GM19351 (cell line): ENCODE results near the gene ZNF831.
A peak's percentile ranks its signal among the peaks of the same experiment; 100 is the strongest.

ENCODE experiments used
- ATAC-seq: cut with Tn5 transposase; IDR thresholded peaks from one replicate; pipeline ENCODE4 v1.9.1; 2021; ENCODE audit warnings: mild to moderate bottlenecking, moderate library complexity; ENCODE audit not compliant: unreplicated experiment

Gene ZNF831

DNA sequence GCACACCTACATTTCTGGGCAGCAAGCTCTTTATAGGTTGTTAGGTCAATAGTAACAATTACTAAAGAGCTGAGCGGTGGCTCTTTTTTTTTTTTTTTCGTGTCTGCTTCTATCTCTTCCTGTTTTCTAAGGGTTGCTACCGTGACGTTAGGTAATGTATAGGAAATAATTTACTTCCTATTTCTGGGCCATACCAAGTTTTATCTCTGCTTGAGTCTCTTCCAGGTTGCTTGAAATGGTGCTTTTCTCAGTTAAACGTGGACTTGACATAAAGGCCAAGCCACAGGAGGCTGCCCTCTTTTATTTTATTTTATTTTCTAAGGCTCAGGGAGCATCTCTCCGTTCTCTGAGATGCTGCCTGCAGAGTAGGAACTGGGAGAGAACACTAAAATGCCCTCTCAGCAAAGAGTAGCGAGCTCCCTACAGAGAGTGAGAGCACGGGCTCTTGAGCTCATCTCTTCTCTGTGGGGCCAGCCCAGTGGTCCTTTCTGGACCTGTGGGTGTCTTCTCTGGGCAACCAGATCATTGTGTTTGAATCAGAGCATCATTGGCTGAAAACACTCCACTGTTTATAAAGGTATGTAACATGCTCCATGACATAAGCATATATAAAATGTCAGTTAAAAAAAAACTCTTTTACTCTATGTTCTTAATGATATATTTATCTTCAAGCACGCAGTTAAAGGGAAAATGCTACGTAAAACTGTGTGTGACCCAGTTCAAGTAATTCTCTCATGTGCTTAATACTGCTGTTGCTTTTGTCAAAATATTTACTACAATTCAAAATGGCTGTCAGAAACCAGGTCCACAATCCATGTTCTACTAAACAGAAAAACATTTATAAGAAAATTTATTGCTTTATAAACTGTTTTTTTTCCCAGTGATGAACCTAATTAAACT, at the start of gene ZNF831:
Gene ZNF831, plus strand, starts transcription at position 191 of the 900 bp plus-strand sequence. CDS start 27,199 bp downstream, outside the sequence.
- peak; percentile 65 for ATAC-seq

DNA sequence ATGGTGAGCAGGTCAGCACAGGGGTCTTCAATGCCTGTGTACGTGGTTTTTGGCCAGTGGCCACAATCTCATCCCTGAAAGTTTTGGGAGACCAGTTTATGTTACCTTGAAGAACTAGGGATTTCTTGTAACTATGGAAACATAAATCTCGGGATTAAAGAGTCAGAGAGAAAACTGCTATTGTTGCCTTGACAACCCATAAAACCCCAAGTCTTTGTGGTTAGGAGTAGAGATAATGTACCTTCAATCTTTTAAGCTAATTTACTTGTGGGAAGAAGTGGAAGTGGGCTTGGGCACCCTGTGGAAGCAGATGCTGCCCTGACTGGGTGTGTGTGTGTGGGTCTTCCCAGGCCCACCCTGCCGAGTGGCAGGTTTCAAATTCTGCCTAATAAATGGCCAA, 46.1 kb upstream of the ZNF831 start:
- no peak for ATAC-seq

DNA sequence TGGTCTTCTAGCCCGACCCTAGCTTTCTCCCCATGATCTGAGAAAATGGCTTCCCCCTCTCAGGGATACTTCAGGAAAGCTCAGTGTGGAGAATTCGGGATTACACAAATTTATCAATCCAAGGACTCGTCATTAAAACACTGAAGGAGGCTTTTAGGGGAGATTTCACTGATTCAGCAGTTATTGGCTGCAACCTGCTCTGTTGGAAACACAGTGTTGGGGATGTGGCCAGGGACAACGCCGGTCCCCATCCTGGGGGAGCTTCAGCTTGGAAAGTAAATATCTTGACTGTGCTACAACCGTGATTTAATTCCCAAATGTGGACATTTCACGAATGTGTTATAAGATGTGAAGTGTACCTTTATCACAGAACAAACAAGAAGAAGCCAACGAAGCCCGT, 44.8 kb upstream of the ZNF831 start:
- no peak for ATAC-seq

DNA sequence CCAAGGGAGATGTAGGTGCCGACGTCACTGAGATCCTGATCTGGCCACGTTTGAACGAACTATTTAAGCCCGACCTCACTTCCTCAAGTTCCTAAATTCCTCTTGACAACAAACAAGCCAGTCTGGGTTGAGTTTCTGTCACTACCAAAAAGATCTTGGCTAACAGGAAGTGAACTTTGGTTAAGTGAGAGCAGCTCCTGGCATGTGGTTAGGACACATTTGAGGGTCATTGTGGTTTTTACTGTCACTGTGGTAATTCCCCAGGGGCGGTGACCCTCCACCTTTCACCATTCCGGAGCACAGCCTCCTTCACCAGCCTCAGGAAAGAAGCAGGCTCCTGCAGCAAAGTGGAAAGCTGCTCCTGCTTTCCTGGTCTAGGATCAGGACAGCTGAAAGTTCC, 43.1 kb upstream of the ZNF831 start:
- no peak for ATAC-seq

DNA sequence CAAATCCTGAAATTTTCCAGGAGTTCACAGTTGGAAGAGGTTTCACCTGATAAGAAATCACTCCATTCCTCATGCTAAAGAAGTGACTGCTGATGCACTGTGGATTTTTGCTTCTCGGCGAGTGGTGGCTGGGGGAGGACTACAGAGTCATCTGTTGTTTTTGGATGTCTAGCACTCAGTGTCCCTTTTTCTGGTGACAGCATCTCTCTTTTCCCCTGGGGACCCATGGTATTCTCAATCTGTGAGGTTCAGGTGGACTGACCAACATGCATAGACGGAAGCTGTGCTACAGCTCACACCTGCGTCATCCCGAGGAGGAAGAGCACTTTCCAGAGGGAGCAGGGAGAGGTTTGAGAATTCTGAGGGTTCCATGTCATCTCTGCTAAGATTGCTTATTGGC, 42.7 kb upstream of the ZNF831 start:
- ATAC-seq: no peak

DNA sequence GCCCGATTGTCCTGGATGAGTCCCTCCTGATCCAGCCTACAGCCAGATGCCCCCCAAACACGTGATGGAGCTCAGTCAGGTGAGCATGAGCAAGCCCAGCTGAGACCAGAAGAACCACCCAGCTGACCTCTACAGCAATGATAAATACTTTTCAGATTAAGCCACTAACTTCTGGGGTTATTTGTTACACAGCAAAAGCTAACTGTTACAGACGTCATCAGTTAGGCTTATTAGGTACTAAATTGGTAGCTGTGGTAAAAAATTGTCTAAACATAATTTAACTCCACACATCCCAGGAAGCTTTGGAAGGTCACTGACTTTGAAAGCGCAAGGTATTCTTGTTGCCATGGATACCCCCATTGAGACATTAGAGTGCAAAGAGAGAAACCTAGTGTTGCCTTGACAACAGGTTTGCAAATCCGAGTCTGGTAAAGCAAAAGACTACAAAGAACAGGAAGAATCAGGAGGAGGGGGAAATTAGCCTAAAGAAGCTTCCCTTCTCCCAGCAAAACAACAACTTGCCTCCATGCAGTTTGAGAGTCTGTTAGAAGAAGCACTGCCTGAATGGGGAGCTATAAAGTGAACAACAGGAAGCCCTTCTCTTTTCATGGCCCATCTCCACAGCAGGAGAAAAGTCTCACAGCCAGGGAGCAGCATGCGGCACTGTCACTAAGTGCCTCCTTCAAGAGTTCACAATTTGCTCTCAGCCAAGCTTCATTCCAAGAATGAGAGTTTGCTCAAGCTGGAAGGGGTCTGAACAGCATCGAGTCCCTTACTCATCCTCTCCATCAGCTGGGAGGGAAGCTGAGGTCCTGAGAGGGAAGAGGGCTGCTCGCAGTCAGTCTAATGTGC, 41.7 kb upstream of the ZNF831 start:
- no peak for ATAC-seq

DNA sequence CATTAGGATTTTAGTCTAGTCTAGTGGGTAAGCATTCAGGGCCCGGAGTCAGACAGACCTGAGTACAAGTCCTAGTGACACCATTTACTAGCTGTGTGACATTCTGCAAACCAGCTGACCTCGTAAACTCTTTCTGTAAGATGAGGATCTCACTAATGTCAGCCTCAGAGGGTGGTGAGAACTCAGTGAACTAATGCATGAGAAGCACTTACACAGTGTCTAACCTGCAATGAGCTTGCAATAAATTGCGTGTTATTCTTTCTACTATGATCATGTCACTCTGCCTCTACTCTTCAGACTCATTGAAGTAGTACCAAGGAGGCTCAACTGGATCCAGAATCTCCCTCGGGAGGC, 41.1 kb upstream of the ZNF831 start:
- ATAC-seq: no peak

DNA sequence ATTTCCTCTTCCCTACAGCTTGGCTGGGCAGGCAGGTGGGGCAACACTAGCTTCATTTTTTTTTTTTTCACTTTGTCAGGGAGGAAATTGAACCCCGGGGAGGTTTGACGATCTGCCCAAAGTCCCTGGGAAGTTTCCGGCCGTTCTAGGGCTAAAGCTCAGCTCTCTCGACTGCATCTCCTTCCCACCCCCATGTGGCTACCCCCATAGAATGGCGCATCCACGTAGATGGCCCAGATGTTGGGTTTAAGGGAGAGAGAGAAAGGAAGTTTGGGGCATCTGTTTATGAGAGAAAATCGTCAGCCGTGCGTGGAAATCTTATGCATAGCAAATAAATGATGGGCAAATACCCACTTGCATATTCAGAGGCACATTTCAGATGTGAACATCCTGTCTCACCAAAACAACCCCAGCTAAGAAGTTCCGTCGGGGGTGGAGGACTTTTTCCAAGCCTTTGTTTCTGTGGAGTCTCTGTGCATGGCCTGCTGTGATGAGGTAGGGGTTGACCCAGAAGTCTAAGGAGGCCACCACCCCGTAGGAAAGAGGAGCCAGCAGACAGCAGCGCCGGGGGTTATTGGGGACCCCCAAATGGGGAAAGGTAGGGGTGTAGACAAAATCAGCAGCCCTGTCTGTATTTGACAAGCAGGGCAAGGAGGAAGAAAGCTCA, 40.5 kb upstream of the ZNF831 start:
- no peak for ATAC-seq

DNA sequence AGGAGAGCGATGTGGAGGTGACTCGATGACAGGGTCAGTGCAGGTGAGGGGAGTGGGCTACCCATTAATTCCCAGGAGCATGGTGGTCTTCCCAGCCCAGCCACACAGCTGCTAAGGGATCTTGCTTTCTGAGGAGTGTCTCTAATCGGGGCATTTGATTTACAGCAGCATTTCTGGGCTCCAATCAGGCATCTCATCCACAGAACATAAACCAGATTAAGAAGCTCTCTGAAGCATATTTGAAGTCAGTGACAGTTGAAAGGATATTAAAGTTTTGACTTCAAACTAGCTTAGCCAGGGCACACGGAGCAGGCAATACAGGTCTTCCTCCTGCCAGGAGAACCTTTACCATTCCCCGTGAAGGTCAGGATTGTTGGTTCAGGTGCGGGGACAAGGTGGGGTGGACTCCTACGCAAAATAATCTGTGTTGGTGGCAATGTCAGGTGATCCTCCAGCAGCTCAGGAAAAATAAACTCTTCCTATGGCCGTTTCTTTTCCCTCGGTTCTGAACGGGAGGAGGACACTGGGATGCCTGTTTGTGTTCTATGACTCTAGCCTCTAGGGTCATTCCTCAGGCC, 39.9 kb upstream of the ZNF831 start:
- ATAC-seq: no peak

DNA sequence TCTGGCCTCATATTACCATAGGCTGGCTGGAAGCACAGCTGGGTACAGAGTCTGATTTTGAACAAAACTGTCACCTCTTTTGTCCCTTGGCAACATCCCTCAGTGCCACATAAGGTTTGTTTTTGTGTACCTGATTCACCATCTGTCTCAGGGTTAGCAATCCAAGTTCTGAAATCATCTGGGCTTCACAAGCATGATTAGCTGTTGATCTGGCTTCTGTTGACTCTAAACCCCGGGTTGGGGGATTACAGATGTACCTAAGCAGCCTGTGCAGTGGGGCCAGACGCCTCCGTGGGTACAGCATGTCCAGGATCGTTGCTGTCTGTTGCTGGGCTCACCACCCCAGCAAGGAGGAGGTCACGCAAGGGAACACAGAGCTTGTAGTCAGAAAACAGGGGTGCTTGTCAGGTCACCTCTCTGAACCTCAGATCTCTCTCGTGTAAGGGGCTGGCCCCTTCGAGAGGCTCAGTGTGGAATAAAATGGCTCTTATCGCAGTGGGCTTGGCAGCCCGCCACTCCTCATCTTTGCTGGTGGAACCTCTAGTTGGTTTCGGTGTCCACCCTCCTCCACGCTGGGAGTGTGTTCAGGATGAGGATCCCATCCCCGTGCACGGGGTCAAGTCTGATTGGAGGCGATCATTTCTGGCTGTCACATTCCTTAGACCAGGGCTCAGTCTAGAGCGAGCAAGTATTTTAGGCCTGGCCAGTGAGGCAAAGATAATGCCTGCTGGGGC, 39.2 kb upstream of the ZNF831 start:
- ATAC-seq: no peak

DNA sequence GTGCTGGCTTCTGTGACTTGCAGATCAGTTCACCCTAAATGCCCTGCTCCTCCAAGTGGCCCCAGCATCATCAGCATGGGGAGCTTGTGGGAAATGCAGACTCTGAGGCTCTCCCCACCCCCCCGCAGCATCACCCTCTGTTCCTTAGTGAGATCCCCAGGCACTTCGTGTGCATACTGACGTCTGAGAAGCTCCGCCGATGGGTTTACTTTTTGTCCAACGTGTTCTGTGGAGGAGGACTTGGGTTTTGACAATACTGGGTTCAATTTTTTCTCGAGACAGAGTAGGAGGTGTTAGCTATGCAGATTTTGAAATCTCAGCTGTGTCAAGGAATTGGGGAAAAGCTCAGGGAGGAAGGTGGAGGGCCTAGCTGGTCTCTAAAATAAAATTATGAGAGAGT, 38.3 kb upstream of the ZNF831 start:
- ATAC-seq: no peak

DNA sequence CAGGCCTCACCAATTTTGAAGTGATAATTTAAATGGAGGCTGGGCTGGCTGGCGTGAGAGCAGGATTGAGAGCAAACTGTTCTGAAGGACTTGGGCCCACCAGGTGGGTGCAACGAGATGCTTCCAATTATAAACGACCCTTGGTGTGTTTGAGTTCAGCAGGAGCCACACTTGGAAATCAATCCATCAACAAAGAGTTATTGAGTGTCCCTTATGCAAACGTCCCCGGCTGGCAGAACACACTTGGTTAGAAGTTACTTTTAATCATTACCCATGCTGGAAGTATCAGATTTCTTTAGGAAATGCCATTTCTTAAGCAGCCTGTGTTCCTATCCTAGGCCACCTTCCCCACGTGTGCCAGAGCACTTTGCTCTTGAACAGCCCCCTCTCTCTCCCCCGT, 37.8 kb upstream of the ZNF831 start:
- ATAC-seq: no peak

DNA sequence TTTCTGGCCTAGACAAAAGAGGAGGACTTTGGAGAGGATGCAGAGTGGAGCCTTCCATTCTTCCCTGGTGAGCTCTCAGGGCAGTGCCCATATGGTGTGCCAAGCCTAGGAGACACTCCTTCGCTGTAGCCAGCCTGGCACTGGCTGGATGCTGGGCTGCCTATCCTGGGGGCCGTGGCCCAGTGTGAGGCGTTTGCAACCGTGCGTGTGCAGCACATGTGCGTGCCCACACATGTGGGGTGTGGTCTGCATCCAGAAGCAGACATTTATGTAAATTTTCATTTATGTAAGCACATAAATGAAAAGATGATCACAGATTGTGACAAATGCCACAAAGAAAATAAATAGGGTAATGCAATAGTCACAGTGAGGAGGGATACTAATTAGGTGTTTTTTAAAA, 35.8 kb upstream of the ZNF831 start:
- ATAC-seq: no peak

DNA sequence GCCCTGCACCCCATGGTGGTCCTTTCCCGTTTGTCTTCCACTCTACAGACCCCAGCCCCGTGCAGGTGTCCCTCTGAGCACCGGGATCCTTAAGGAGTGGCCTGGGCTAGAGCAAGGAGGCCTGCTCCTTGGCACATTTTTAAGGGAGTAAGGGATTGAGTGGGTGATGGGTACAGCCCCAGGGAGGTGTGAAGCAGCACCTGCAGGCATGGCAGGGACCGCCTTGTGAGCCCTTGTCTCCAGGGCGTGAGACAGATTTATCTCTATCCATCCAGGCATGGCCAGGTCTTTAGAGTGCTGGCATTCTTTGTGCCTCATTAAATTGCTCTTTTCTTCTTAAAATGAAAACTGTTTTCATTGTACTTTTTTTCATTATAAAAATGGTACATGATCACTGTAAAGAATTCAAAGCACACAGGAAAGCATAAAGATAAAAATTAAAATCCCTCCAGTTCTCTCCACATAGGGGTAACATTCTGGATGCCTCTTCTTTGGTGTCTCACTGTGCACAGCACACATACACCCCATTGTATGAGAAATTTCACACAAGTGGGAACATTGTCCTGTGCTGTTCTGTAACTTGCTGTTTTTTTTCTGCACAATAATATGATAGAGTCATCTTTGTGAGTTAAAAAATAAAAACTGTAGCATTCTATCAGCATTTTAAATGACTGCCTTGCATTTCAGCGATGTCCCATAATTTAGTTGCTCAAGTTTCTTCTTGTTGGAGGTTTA, 31.9 kb upstream of the ZNF831 start:
- no peak for ATAC-seq

DNA sequence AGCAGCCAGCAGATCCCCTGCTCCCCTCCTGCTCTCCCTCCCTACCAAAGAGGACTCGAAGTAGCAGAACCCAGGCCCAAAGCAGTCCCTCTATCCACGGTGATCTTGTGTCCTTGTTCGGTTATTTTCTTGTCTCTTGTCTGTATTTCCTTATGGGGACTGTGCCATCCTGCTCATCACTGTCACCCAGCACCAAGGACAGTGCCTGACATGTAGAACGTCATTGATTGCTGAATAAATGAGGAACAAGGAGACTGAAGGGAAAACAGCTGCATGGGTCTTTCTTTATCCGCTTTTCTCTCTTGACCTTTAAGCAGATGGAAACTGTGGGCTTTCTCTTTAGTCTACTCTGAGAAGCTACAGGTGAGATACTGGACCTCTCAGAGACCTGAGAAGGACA, 29.4 kb upstream of the ZNF831 start:
- no peak for ATAC-seq

DNA sequence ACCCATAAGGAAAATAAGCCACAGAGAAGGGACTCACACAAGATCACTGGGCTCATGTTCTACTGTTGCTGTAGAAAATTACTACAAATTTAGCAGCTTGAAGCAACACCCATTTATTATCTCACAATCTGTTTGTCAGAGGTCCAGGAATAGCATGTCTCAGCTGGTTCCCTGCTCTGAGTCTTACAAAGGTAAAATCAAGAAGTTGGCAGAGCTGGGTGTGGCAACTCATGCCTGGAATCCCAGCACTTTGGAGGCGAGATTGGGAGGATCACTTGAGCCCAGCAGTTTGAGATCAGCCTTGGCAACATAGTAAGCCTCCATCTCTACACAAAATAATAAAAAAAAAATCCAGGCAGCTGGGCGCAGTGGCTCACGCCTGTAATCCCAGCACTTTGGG, 28.5 kb upstream of the ZNF831 start:
- ATAC-seq: no peak

DNA sequence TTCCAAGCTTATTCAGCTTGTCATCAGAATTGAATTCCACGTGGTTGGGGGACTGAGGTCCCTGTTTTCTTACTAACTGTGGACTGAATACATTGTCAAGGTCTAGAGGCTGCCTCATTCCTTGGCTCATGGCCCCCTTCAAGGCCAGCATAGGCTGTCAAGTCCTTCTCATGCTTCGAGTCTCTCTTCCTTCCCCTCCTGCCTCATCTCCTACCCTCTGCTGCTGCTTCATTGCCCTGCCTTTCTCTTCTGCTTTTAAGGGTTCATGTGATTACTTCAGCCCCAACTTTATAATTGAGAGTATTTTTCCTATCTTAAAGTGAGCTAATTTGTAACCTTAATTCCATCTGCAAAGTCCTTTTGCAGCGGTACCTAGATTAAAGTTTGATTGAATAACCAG, 27.6 kb upstream of the ZNF831 start:
- no peak for ATAC-seq

DNA sequence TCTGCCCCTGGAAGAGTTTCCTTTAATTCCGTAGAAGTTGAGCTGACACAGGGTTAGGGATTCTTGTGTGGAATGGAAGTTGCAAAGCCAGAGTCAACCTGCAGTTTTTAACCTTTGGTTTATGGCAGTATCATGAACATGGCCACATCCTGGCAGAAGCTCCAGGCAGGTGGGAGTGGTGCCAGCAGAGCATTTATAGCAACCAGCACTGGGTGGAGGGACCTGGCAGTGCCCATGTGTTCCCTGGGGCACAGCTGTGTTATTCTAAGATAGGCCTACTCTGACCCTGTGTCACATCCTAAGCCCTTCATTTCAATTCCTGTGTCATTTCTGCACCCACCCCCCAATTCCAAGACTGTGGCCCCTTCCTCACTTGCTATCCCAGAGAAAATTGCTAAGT, 26.1 kb upstream of the ZNF831 start:
- no peak for ATAC-seq

DNA sequence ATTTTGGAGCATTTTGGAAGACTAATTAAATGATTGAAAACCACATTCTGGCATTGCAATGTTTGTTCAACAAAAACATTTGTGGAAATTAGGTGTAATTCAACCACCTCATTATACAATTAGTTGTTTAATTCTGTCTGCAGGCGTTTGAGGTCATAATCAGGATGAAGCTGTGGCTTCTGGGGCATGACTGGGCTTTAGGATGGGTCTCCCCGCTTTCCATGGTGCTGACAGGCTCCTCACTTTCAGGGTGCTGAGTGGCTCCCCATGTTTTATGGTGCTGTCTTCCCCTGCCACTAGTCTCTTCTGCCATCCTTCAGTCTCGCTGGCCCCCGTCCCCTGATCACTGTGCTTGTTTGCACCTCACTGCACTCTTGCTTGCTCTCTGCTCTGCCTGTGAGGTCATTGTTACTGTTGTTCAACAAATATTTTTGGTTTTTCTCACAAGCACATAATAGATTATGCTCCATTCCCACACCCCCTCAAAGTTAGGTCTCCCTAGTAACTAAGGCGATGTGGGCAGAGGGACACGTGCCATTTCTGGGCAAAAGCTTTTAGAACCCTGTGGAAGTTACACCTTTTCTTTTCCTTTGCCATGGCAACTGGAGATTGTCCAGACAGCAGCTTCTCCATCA, 25.4 kb upstream of the ZNF831 start:
- no peak for ATAC-seq
